Lung microvascular endothelial cell (primary cell): ENCODE measurements around the gene GSTO2. TPM values are rescaled to one million over a fixed set of nuclear protein-coding genes. Genes with fewer than 3 reads are reported as not detected.

ENCODE experiments used
- DNase-seq, 2 donors: peaks; one replicate each; pipeline versions ENCODE4 v3.0.0 to v3.0.0-alpha.2; 2010; ENCODE audit warnings: low read depth in 2 of 2
- total RNA-seq: library from RNA; depleted of rRNA; stranded (reverse); fragments of >200 nt; gene quantifications from 2 replicates; pipeline ENCODE4 v1.2.1, GENCODE V29; 2014

GSTO2 gene
- total RNA-seq, 1 donor from 2014 or later, result 0.99 TPM

DNA sequence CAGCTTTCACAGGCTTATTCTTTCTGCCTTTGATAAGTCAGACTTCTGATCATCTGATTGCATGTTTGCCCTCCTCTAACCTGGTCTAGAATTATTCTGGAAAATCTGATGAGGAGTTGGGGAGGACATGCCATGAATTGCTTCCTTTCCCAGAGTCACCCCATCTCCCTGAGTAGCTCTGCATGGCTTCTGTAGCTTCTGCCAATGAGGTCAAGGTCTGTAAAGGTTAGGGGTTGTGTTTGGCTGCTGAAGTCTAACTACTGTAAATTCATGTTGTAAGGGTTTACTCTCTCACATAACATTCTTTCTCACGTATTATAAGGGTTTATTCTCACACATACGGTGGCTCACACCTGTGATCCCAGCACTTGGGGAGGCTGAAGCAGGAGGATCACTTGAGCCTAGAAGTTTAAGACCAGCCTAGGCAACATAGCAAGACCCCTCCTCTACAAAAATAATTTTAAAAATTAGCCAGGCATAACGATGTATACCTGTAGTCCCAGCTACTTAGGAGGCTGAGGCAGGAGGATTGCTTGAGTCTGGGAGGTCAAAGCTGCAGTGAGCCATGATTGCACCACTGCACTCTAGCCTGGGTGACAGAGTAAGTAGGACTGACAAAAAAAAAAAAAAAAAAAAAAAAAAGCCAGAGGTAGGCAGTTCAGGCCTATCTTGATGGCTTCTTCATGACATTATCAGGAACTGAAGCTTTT, 10.7 kb downstream of the GSTO2 start:
- no peak for DNase-seq

DNA sequence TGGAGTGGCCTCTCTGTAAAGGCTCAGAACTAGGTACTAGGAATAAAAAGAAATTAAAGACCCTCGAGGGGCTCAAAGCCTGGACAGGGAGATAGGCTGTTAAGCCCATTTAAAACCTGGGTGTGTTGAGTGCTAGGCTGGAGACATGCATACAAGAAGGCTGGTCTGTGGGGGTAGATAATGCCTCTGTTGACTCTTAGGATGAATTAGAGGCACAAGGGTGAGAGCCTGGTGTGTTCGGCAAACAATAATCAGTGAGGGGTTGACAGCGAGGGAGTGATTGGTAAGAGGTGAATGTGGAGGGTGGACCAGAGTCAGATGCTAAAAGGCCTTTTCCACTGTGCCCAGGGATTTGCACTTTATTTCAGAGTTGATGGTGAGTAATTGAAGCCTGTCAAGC, 12.7 kb downstream of the GSTO2 start:
- DNase-seq, result no peak

DNA sequence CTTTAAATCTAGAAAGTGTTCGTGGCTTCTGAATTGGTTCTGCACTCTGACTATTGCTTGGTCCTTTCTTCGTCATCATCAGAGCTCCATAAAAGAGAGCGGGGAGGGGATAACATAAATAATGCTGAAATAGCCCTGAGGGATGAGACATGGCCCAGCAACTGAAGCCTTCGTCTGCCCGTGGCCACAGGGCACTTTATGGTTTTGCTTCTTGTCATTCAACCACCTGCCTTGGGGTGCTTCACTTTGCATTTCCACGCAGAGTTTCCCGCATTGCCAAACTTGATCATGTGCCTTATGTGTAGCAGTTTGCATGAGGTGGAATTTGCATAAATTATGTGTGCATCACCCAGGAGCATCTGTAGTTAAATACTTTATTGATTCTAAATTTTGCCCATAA, 15.9 kb downstream of the GSTO2 start:
- DNase-seq, result no peak

DNA sequence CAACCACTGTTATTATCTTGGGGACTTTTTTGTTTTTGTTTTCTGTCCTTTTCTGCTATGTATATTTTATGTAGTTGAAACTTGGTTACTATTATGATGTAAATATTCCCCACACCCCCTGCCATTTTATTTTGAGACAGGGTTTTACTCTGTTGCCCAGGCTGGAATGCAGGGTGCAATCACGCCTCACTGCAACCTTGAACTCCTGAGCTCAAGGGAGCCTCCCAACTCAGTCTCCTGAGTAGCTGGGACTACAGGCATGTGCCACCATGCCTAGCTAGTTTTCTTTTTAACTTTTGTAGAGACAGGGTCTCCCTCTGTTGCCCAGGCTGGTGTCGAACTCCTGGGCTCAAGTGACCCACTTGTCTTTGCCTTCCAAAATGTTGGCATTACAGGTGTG, 18.0 kb downstream of the GSTO2 start:
- no peak for DNase-seq

DNA sequence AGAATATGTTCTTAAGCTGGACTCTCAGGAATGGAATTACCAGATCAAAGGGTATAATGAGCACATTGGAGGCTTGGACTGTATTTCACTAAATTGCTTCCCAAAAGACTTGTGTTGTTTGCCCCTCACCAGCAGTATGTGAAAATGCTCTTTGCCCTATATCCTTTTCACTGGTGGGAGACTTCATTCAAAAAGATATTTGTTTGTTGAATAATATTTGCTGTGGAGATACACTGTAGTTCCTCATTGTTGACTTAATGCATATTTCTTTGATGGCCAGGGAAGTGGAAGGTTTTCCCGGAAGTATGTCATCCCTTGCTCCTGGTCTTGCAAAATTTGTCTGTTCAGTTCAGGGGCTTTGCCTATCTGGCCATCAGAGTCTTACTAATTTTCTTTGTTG, 19.4 kb downstream of the GSTO2 start:
- DNase-seq, result no peak

DNA sequence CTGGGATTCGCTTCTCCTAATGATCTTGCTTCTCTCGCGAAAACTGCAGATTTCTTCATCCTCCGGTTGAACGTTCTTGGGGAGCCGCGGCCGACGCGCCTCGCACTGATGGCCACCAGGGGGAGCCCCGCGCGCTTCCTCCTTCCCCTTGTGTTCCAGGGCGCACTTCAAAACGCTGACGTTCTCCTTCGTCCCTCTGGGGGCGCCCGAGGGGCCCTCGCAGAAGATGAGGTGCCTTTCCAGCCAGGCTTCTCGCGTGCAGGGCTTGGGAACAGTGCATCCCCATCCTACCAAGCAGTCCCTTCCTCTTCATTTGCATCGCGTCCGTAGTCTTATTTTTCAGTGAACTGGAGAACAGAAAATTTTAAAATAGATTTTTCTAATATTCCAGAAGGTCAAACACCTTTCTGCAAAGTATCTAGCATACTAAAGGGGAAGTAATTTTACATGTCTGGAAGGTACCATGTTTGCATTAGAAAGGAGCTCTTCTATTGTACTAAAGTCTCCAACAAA, 22.5 kb downstream of the GSTO2 start:
- peak; percentile 89 to 91 for DNase-seq

DNA sequence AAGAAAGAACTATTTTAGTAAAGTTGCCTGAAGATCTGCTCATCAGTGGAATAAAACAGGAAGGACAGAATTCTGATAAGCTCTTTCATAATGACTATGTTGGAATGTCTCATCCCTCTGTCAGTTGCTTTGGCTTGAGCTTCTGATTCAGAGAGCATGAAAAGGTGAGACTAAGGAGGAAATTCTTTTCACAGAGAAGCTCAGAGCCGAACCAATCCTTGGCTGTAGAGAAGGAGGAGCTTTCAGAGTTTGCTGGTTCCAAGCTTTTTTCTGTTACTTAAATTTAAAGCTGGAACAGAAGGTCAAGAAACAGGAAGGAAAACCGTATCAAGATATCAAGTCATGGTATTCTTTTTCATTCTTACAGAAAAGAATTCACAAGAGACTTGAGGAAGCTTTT, 24.0 kb downstream of the GSTO2 start:
- DNase-seq, result peak in 1 of 2 donors; percentile 79

DNA sequence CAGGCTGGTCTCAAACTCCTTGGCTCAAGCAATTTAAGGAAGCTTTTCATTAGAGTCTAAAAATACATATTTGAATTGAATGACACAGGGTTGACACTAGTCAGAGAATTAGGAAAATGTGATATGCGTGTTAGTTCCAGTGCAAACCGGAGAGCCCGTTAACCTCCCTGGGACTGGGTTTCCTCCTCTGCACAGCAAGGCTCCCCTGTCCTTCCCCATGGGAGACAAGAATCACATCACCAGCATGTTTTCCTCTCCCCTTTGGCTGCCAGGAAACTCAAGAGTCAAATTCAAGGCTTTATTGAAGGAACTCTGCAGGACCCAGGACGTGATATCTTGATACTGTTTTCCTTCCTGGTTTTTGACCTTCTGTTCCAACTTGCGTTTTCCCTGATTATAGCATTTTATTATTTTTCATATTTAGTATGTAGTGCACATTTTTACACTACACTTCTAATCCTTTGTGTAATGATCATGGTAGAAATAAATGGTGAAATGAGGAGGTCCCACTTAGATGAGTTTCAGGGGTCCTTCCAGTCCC, 24.9 kb downstream of the GSTO2 start:
- peak in 1 of 2 donors; percentile 23 for DNase-seq

DNA sequence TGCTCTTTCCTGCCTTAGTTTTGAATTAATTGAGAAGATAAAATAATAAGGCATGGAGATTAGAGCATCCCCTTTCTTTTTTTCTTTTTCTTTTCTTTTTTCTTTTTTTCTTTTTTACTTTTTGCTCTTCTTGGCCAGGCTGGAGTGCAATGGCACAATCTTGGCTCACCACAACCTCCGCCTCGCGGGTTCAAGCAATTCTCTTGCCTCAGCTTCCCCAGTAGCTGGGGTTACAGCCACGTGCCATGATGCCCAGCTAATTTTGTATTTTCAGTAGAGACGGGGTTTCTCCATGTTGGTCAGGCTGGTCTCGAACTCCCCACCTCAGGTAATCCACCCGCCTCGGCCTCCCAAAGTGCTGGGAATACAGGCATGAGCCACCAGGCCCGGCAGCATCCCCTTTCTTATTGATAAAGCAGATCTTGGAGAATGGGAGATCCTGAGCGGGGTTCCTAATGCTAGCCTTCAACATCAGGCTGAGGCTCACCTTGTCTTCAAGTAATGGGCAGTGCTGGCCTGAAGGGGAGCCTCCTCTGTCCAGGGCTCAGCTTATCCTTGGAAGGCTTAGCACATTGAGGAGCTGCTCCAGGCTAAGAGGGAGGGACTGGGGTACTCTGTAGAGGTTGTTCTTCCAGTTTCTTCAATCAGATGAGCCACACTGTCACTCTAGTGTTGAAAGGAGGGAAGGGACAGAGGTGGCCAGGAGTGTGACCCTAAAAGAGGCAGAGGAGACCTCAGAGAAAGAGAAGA, 27.9 kb downstream of the GSTO2 start:
- no peak for DNase-seq

DNA sequence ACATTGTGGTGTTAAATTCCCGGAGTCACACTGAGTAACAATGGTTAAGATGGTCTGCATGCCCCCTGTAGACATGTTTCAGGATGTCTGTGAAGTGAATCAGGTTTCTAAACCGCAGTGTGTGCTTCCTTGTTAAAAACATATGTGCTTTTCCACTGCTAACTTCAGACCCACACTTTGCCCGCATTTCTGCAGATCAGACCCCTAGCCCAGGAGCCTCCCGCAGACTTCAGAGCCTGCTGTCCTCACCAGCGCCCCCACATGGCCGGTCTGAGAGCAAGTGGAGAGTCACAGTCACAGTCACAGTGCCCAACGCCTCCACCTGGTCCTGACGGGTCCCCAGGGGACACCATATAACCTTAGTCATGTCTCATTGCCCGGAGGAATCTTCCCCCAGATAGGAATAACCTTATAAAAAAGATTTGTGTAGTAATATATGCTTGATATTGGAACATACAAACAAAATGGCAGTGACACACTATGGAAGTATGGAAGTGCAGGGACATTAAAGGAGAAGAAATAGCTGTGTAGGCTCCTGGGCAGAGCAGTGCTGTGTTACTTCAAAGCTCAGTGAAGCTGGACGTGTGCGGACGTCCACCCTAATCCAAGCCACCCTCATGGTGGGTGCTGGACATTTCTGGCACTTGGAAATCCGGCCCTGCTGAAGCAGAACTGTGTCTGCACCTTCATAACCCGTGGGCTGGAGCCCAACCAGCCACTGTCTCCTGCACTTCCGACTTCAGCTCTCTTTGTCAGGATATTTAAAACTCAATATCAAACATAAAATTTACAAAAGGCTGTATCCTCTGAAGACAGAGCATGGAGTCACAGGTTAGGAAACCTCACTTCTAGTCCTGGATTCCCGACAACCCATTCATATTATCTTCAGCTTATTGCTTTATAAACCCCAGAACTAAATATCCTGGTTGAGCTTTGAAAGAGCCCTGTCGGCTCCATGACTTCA, 29.0 kb downstream of the GSTO2 start:
- peak; percentile 59 to 72 for DNase-seq

DNA sequence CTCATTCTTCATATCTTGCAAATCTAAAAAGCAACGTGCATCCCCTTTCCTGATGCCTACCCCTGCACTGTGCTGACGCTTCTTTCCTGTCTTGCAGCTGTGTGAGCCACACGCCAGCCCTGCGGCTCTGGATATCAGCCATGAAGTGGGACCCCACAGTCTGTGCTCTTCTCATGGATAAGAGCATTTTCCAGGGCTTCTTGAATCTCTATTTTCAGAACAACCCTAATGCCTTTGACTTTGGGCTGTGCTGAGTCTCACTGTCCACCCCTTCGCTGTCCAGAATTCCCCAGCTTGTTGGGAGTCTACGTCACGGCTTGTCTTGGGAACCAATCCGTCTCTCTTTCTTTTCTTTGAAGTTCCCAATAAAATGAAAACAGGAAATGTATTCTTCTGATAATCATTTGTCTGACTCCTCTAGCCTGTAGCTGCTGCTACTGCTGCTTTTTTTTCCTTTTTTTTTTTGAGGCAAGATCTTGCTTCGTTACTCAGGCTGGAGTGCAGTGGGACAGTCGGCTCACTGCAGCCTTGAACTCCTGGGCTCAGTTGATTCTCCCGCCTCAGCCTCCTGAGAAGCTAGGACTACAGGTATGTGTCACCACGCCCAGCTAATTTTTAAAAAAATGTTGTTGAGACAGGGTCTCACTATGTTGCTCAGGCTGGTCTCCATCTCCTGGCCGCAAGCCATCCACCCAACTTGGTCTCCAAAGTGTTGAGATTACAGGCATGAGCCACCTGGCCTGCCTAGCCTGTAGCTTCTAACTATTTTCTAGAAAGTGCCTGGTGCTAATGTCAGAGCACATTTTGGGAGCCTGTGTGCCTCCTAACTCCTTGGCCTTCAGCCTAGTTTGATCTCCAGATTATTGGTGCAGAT, 30.3 kb downstream of the GSTO2 start:
- peak; percentile 75 to 95 for DNase-seq

DNA sequence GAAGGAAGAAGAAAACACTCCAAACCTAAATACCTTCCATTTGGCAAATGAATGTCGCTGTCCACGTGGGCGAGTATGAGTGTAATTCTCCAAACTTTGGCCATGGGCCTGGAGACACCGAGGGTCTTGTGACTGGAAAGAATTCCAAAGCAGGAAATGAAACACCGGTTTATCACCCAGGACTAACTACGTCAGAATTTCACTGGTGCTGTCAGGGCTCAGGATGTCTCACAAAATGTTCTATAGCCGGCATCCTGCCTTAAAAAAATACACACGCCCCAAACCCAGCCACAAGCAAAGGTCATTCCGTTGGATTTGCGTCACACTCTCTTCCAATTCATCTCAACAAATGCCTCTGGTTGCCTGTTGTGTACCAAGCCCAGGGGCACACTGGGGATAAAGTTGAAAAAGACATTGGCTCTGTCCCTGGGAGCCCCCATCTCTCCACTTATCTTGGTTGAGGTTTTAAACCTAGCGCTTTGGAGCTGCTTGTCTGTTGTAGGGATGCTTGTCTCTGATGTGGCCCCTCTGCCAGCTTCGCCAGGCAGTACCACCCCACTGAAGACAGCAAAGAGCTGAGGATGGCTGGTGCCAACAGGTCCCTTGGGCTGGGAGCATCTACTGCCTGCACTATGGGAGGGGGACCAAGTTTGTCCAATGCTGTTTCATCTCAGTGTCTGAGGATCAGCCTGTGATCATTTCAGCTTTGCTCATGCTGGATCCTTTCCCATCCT, 31.2 kb downstream of the GSTO2 start:
- peak; percentile 99 for DNase-seq

DNA sequence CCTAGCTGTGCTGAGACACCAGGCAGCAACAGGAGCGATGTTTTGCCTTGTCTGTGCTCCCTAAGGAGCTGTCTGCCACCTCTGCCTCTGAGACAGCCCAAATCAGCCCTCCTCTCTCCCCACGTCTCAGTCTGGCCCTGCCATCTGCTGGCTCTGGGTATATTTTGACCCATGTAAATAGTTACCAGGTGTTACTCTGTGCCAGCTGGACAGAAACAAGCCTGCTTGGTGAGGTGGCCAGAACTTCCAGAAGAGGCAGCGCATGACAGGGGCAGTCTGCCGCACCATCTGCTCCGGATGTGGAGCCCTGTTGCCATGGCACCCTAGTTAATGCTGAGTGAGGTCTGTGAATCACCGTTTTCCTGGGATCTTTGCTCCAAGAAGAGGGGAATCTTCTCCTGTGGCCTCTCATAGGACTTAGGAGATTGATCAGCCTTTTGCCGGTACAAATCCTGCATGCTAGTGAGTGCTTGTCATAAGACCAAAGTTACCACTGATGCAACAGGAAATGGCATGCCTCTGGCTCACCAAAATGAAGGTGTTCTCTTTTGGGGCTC, 31.8 kb downstream of the GSTO2 start:
- peak; percentile 89 to 99 for DNase-seq

DNA sequence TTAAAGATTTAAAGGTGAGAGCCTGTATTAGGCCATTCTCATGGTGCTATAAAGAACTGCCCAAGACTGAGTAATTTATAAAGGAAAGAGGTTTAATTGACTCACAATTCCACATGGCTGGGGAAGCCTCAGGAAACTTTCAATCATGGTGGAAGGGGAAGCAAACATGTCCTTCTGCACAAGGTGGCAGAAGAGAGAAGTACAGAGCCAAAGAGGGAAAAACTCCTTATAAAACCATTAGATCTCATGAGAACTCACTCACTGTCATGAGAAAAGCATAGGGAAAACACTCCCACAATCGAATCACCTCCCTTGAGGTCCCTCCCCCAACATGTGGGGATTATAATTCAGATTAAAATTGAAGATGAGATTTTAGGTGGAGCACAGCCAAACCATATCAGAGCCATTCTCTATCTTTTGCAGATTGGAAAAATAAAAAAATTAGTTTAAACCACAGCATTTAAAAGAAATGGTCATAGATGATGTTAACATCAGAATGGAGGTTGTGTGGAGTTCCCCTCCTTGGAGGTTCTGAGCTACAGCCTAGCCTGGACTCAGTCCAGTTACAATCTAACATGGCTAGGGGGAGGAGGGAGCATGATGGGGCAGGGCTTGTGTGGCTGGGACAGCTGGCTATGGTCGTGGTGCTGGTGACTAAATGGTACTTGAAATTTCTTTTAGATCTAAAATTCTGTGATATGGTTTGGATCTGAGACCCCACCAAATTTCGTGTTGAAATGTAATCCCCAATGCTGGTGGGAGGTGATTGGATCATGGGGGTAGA, 33.1 kb downstream of the GSTO2 start:
- DNase-seq, result peak in 1 of 2 donors; percentile 53

DNA sequence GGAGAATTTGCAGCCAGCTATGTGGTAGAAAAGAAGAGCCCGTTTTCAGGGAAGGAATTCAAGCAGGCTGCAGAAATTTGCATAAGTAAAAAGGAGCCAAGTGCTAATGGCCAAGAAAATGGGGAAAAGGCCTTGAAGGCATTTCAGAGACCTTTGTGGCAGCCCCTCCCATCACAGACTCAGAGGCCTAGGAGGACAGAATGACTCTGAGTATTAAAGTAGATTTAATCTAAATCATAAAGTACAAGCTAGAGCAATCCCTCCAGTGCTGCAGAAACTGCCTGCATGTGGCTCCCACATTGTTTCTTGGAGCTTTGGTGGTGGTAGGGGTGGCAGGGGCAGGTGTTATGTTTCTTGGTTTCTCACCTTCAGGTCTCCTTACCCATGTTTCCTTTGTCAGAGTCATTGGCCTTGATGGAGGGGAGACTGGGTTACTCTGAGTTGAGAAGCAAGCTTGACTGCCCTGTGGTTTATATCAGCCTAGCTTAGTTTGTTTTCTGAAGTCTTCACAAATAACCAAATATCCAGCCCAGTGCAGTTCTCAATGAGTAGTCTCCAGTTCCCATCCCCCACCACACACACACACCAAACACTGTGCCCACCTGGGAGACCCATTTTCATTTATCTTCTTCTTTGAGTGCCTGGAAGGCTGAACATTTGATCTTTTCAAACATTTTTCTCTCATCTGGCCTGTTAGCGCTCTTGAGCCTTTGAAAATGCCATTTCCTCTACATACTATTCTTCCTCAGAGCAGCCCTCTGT, 34.8 kb downstream of the GSTO2 start:
- DNase-seq, result peak in 1 of 2 donors; percentile 19

DNA sequence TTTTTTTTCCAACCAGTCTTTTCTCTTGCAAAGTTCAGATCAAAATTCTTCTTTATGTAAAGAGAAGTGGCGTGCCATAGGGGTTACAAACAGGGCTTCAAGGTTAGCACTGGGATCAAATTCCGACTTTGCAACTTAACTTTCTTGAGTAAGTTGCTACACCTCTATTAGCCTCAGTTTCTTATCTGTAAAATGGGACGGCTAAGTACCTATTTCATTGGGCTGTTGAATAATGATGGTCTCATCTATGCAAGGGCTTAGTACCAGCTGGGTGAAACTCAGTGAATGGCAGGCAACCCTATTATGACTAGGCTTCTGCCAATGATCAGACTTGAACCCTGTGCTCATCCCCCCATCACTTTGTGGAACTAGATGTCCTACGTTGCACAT, 35.4 kb downstream of the GSTO2 start:
- DNase-seq, result peak in 1 of 2 donors; percentile 27

DNA sequence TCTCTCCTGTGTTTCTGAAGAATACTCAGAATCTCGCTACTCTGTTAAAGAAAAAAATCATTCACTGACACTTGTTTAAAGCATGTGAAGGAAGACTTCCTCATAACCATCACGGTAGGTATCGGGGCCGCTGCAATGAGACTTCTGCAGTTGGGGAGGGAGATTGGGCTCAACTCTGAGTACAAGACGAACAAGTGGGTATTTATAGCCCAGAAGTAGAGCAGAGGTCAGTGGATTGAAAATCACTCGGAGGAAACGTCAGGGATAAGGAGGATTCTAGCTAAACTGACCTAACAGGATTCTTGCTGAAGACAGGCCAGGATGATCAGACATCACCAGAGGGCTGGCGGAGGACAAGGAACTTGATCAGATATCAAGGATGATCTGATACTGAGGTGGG, 35.9 kb downstream of the GSTO2 start:
- peak in 1 of 2 donors; percentile 26 for DNase-seq

DNA sequence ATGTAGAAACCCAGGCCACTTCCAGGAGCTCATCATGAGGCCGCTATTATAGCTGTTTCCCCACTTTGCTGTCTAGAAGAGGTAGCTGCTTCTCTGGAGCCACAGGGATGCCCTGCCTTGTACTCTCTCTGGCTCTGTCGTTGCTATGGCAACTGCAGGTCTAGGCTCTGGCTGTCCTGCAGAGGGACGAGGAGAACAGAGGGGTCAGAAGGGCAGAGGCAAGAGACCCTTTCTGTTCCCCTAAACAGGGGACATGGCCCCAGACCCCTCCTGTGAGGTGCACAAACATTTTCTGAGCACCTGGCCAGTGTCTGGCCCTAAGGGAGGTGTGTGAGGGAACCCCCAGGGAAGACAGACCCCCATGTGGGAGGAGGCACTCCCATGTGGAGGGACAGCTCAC, 37.9 kb downstream of the GSTO2 start:
- peak in 1 of 2 donors; percentile 52 for DNase-seq
